K562 (cell line): ENCODE measurements around the gene MPL. TPM values are rescaled to one million over a fixed set of nuclear protein-coding genes. Genes with fewer than 3 reads are reported as not detected.

ENCODE experiments used
- ARID1B ChIP-seq: fragments of 450-650 bp; IDR thresholded peaks from 2 replicates; pipeline ENCODE4 v1.6.1; 2016; ENCODE audit warnings: antibody characterized with exemption, mild to moderate bottlenecking, inconsistent platforms
- ARID4B ChIP-seq: sonication (generic); formaldehyde crosslinking; IDR thresholded peaks from 2 replicates; pipeline ENCODE4 v1.8.0; 2022; ENCODE audit warnings: mild to moderate bottlenecking, missing genetic modification reagents
- CTBP1 ChIP-seq: fragments of 450-650 bp; IDR thresholded peaks from 2 replicates; pipeline ENCODE4 v1.6.1; 2016; ENCODE audit warnings: borderline replicate concordance
- E2F1 ChIP-seq: sonication (generic); formaldehyde crosslinking; IDR thresholded peaks from 2 replicates; pipeline ENCODE4 v1.8.1; 2023; ENCODE audit warnings: mild to moderate bottlenecking, missing genetic modification reagents, moderate library complexity
- E2F6 ChIP-seq, 2 experiments: IDR thresholded peaks; 2 replicates each; pipeline ENCODE4 v1.6.1; 2011; ENCODE audit warnings: borderline replicate concordance in 1 of 2, control low read depth in 1 of 2, low read depth in 1 of 2, low read length in 1 of 2, mild to moderate bottlenecking in 1 of 2, mixed read lengths in 1 of 2, moderate library complexity in 1 of 2; ENCODE audit not compliant: insufficient read depth in 1 of 2, insufficient read length in 1 of 2, poor library complexity in 1 of 2, severe bottlenecking in 1 of 2; ENCODE audit errors: extremely low read depth in 1 of 2
- GATA2 ChIP-seq: sonication (generic); formaldehyde crosslinking; IDR thresholded peaks from 2 replicates; pipeline ENCODE4 v1.4.0; 2020; ENCODE audit warnings: mild to moderate bottlenecking, missing genetic modification reagents
- JUNB ChIP-seq: fragments of 450-650 bp; formaldehyde crosslinking; conservative IDR thresholded peaks from 2 replicates; pipeline ENCODE4 v1.4.0; 2020; ENCODE audit warnings: mild to moderate bottlenecking
- MBD2 ChIP-seq: sonication (generic); IDR thresholded peaks from 2 replicates; pipeline ENCODE4 v1.6.1; 2016; ENCODE audit warnings: low read depth, borderline replicate concordance
- NBN ChIP-seq: fragments of 450-650 bp; IDR thresholded peaks from 2 replicates; pipeline ENCODE4 v1.6.1; 2016; ENCODE audit warnings: low read depth, mild to moderate bottlenecking
- POLR2AphosphoS5 ChIP-seq: IDR thresholded peaks from 2 replicates; pipeline ENCODE4 v1.6.1; 2011; ENCODE audit warnings: mild to moderate bottlenecking, low read depth, low read length, moderate library complexity; ENCODE audit not compliant: control insufficient read depth, insufficient read depth
- POLR2B ChIP-seq: fragments of 450-650 bp; IDR thresholded peaks from 2 replicates; pipeline ENCODE4 v1.6.1; 2018; ENCODE audit warnings: low read depth; ENCODE audit not compliant: partially characterized antibody
- SMARCA4 ChIP-seq: fragments of 450-650 bp; IDR thresholded peaks from 2 replicates; pipeline ENCODE4 v1.6.1; 2016
- TEAD4 ChIP-seq, 2 experiments: sonication (generic) in 1 of 2; formaldehyde crosslinking in 1 of 2; IDR thresholded peaks; 2 replicates each; pipeline versions ENCODE4 v1.6.1 to v1.8.0; 2012 to 2022; ENCODE audit warnings: borderline replicate concordance in 1 of 2, inconsistent platforms in 1 of 2, low read length in 1 of 2, mild to moderate bottlenecking in 1 of 2, missing genetic modification reagents in 1 of 2
- U2AF1 ChIP-seq: fragments of 200-400 bp; formaldehyde crosslinking; optimal IDR thresholded peaks from 2 replicates; pipeline ENCODE3; 2017; ENCODE audit warnings: mild to moderate bottlenecking, low read depth, low read length, moderate library complexity
- ZNF282 ChIP-seq: sonication (generic); formaldehyde crosslinking; IDR thresholded peaks from 2 replicates; pipeline ENCODE4 v1.8.1; 2023; ENCODE audit warnings: missing genetic modification reagents
- ZNF668 ChIP-seq: fragments of 250-450 bp; sonication (Bioruptor Pico); IDR thresholded peaks from 2 replicates; pipeline ENCODE4 v1.8.0; 2022; ENCODE audit warnings: mild to moderate bottlenecking, inconsistent platforms
- ZNF830 ChIP-seq: fragments of 250-450 bp; sonication (Bioruptor Pico); IDR thresholded peaks from 2 replicates; pipeline ENCODE4 v1.5.0; 2021; ENCODE audit warnings: mild to moderate bottlenecking
- polyA plus RNA-seq, 8 experiments: library from polyadenylated mRNA; depleted of rRNA in 4 of 8; stranded (reverse) in 5 of 8; unstranded in 3 of 8; fragments of >200 nt; fragmentation: Nextera tagmentation in 2 of 8; fragmentation: Illumina TruSeq in 1 of 8; extraction: Ambion mirVana in 2 of 8; extraction: Trizol in 1 of 8; gene quantifications; 2 replicates each; pipeline versions ENCODE4 v1.2.1 to v1.2.3, GENCODE V29; 2011 to 2014; ENCODE audit warnings: inconsistent platforms in 1 of 8, missing spikeins in 1 of 8
- total RNA-seq, 7 experiments: library from RNA; depleted of rRNA in 6 of 7; stranded (reverse); fragments of >200 nt in 6 of 7; fragmentation: Illumina TruSeq in 2 of 7; extraction: Trizol in 2 of 7; gene quantifications; 2 replicates each; pipeline versions ENCODE4 v1.2.1 to v1.2.3, GENCODE V29; 2011 to 2021; ENCODE audit warnings: low replicate concordance in 1 of 7

MPL gene
- total and polyA plus RNA-seq, 9 of the 15 experiments (the other 6 are each of a cell fraction or from before 2014, with no cell fraction given), result not detected

- TF ChIP-seq E2F6 (IDR thresholded peaks at IDR 0.05; ENCODE audit: borderline replicate concordance in 1 of 2, extremely low read depth in 1 of 2, insufficient read depth in 1 of 2, insufficient read length in 1 of 2, low read depth in 1 of 2, low read length in 1 of 2, poor library complexity in 1 of 2, severe bottlenecking in 1 of 2), result no peak
- peak; percentile 17; the same call in 1 of the 2 replicates for TF ChIP-seq ZNF830 (CRISPR knock-in tag)
- peak; percentile 70; the same call in 1 of the 2 replicates for TF ChIP-seq E2F1
- TF ChIP-seq ARID4B (CRISPR knock-in tag), result peak; percentile 24; the same call in 1 of the 2 replicates
- no peak for TF ChIP-seq ZNF282 (CRISPR knock-in tag)
- no peak for TF ChIP-seq JUNB
- TF ChIP-seq CTBP1, result peak; percentile 84
- peak; percentile 65 for TF ChIP-seq POLR2B
- TF ChIP-seq SMARCA4, result peak; percentile 76
- TF ChIP-seq POLR2AphosphoS5, result peak; percentile 30; the same call in 1 of the 2 replicates
- TF ChIP-seq GATA2 (CRISPR knock-in tag), result peak; percentile 41; the same call in 1 of the 2 replicates
- TF ChIP-seq ARID1B, result peak; percentile 20; the same call in 1 of the 2 replicates
- 0 out of 2 replicates have a peak, but pooled peaks have one; percentile 32 for TF ChIP-seq MBD2
- no peak for TF ChIP-seq U2AF1
- peak; percentile 86 for TF ChIP-seq NBN
- TF ChIP-seq TEAD4 (IDR thresholded peaks at IDR 0.05; ENCODE audit: low read length), result 0 out of 2 replicates have a peak, but pooled peaks have one; percentile 11
- TF ChIP-seq TEAD4 (CRISPR knock-in tag; IDR thresholded peaks at IDR 0.05; ENCODE audit: borderline replicate concordance), result no peak
- TF ChIP-seq ZNF668 (CRISPR knock-in tag), result no peak
These were observed 20.6 kb downstream of the MPL start (continued) for GRCh38 chr1:43358121-43358745.
